Measurements from ENCODE around the gene BCAR3. TPM values are rescaled to one million over a fixed set of nuclear protein-coding genes. Genes with fewer than 3 reads are reported as not detected.
A peak's percentile ranks its signal among the peaks of the same experiment; 100 is the strongest.

The BCAR3 gene
- total RNA-seq, 1 experiment from 2014 or later = 33.9 TPM

- no peaks in the 10 kb centered on the region for H3K9me3 ChIP-seq (ENCODE audit: control insufficient read depth, insufficient read depth, low read depth, low read length)
- peak; percentile 85 for DNase-seq (ENCODE audit: low read depth, low spot score)
- BruUV-seq (replicated peaks) = no TSS peak
- no peak overlapping the region for H3K4me3 ChIP-seq (ENCODE audit: low read depth in 2 of 2, low read length in 2 of 2)
- TF ChIP-seq REST (IDR thresholded peaks at IDR 0.05; ENCODE audit: insufficient read depth in 1 of 2, low read depth in 2 of 2, low read length in 1 of 2) (no peak), POLR2AphosphoS5 (IDR thresholded peaks at IDR 0.05; ENCODE audit: low read depth, low read length) (no peak; the same call in 1 of the 2 replicates), CTCF (IDR thresholded peaks at IDR 0.05) (no peak), TCF7L2 (IDR thresholded peaks at IDR 0.05; ENCODE audit: low read depth, low read length) (no peak), SIN3A (IDR thresholded peaks at IDR 0.05; ENCODE audit: borderline replicate concordance, insufficient read depth, low read depth, low read length) (no peak)
- H3K36me3 ChIP-seq (ENCODE audit: control insufficient read depth, insufficient read depth, low read length) = no peaks in the 10 kb centered on the region
- POLR2A ChIA-PET = no interaction called here
- intact Hi-C loops (cut with micrococcal nuclease; ENCODE audit: unreplicated experiment) = no loop called here
- ATAC-seq = peak; percentile 87
- H3K27ac ChIP-seq (ENCODE audit: low read length) = peak overlapping the region; percentile 69
- CTCF ChIA-PET = no interaction called here
- in situ Hi-C loops (cut with HindIII; ENCODE audit: low pct_unique_long_range_greater_than_20kb, low sequenced_read_pairs) = no loop called here
- H3K27me3 ChIP-seq (ENCODE audit: control insufficient read depth, insufficient read depth, low read length) = no peaks in the 10 kb centered on the region
- peaks cover 15% of the 10 kb centered on the region for H3K4me1 ChIP-seq (ENCODE audit: control insufficient read depth, insufficient read depth, low read length)
These were observed 20.0 kb upstream of the BCAR3 start for GRCh38 chr1:93701629-93702028.

GRCh38 chr1:93700532-93701469 lies 19.2 kb upstream of the BCAR3 start:
- no peaks in the 10 kb centered on the region for H3K36me3 ChIP-seq (ENCODE audit: control insufficient read depth, insufficient read depth, low read length)
- no TSS peak for BruUV-seq (replicated peaks)
- DNase-seq (ENCODE audit: low read depth, low spot score) (no peak), ATAC-seq (no peak)
- ChIA-PET CTCF (no interaction called here), POLR2A (interaction anchor here (0.6 kb wide), 1 partner anchor 14 kb away, joined by 3 read pairs; no protein-coding TSS in a partner anchor)
- in situ Hi-C loops (cut with HindIII; ENCODE audit: low pct_unique_long_range_greater_than_20kb, low sequenced_read_pairs) (no loop called here), intact Hi-C loops (cut with micrococcal nuclease; ENCODE audit: unreplicated experiment) (no loop called here)
- TF ChIP-seq CTCF (IDR thresholded peaks at IDR 0.05) (no peak), POLR2AphosphoS5 (IDR thresholded peaks at IDR 0.05; ENCODE audit: low read depth, low read length) (no peak), REST (IDR thresholded peaks at IDR 0.05; ENCODE audit: insufficient read depth in 1 of 2, low read depth in 2 of 2, low read length in 1 of 2) (no peak), SIN3A (IDR thresholded peaks at IDR 0.05; ENCODE audit: borderline replicate concordance, insufficient read depth, low read depth, low read length) (no peak), TCF7L2 (IDR thresholded peaks at IDR 0.05; ENCODE audit: low read depth, low read length) (no peak)
- peak overlapping the region; percentile 69 for H3K27ac ChIP-seq (ENCODE audit: low read length)
- no peaks in the 10 kb centered on the region for H3K9me3 ChIP-seq (ENCODE audit: control insufficient read depth, insufficient read depth, low read depth, low read length)
- H3K4me1 ChIP-seq (ENCODE audit: control insufficient read depth, insufficient read depth, low read length) = peaks cover 15% of the 10 kb centered on the region
- H3K27me3 ChIP-seq (ENCODE audit: control insufficient read depth, insufficient read depth, low read length) = no peaks in the 10 kb centered on the region
- H3K4me3 ChIP-seq (ENCODE audit: low read depth in 2 of 2, low read length in 2 of 2) = no peak overlapping the region

Measured in Panc1 (cell line).